ENCODE data around the gene MRPL43.
"Not testable (repeated sequence)": the region's sequence is repeated elsewhere in the genome, so short reads cannot be mapped to it uniquely, and the experiment has no call there.

The MRPL43 gene

DNA sequence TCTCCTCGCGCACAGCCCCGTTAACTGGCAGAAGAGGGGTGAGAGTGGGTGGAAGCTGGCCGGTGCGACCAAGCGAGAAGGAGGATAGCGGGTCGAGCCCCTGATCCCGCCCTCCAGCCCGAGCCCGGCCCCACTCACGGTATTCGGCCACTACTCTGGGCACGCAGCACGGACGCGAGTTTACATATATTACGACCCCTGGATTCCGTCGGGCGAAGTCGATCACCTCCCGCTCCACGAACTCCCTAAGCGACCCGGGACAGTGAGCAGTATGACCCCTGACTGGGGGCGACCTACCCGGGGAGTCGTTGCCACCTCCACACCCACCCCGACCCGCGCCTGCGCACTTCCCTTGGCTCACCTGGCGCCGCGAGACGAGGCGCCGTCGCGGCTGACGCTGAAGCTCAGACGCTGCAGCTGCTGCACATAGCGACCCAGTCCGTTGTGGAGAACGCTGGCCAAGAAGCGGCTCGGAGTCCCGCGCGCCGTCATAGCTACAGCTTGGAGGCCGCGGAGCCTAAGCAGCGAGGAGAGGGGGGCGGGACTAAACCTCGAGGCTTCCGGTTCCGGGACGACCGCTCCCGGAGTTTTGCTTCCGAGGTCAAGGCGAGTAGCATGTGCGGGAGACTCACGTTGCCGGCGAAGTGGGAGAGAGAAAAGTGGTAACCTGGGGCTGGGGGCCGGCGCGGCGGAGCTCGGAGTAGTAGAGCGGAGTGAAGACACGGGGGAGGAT lies at the start of gene MRPL43, which contains the start of gene TWNK:
Gene MRPL43 (minus strand): TSS at position 546 of the 733 bp plus-strand sequence. CDS start 54 bp downstream, at position 492.
Gene TWNK (plus strand): TSS at position 592 of the 733 bp plus-strand sequence. CDS start 668 bp downstream, outside the sequence.
- DNase-seq = peak in 54 of 56 donors; percentile 47 to 93 (median 80)

DNA sequence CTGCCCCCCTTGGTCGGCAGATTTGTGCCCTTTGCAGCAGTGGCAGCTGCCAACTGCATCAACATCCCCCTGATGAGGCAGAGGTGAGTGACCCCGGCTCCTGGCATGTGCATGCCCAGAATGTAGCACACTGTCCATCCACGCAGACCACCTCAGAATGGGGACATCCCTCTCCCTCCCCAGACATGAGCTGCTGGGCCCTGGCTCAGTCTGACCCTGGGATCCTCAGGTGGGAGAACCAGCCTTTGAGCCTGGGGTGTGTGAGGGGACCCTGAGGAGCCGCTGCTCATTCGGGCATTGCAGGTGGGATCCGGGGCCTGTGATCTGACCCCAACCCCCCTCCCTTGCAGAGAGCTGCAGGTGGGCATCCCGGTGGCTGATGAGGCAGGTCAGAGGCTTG lies 49.4 kb upstream of the MRPL43 start:
- DNase-seq = no peak

DNA sequence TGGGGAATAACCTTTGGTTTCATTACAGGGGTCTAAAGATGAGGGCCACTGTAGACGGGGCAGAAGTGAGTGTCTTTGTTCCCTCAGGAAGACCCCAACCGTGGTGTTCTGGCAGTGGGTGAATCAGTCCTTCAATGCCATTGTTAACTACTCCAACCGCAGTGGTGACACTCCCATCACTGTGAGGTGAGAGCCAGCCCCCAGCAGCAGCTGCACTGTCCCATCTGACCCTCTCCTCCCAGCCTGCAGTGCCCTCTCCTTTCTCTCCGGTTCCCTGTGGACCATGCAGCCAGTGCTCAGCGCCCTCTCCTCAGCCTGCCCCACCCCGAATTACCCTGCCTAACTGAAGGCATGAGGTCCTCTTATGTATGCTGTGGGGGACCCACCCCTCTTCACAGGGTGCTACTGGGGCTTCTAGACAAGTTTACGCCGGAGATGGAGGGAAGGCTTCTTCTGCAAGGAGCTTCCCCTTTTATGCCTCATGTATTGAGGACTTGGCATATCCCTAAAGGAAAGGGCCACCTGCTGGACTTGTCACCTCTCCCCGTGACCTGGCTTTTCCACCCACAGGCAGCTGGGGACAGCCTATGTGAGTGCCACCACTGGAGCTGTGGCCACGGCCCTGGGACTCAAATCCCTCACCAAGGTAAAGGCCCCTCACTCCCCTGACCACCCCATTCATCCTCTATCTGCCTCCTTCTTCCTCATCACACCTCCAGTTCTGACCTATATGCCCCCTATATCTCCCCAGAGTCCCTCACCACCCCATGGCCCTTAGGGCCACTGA lies 48.8 kb upstream of the MRPL43 start:
- no peak for DNase-seq

DNA sequence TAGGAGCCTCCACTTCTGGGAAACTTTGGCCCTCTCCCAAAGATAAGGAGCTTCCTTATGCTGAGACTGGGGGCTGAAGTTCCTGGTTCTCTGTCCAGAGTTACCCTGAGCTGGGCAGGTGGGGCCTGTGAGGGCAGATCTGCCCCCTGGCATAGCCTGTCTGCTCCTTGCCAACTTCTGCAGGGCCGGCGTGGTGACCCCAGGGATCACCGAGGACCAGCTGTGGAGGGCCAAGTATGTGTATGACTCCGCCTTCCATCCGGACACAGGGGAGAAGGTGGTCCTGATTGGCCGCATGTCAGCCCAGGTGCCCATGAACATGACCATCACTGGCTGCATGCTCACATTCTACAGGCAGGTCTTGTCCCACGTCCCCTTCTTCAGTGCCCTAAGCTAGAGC lies 48.0 kb upstream of the MRPL43 start:
- no peak for DNase-seq

DNA sequence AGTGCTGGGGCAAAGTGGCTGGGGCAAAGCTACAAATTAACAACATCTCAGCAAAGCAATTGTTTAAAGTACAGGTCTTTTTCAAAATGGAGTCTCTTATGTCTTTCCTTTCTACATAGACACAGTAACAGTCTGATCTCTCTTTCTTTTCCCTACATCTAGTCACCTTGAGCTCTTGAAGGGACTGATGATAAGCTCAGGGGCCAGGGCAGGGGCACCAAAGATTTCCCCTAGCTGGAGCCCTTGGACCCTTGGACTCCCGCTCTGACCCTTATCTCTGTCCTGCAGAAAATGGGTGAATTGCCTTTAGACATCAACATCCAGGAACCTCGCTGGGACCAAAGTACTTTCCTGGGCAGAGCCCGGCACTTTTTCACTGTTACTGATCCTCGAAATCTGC lies 47.1 kb upstream of the MRPL43 start:
- DNase-seq = not testable (repeated sequence)

DNA sequence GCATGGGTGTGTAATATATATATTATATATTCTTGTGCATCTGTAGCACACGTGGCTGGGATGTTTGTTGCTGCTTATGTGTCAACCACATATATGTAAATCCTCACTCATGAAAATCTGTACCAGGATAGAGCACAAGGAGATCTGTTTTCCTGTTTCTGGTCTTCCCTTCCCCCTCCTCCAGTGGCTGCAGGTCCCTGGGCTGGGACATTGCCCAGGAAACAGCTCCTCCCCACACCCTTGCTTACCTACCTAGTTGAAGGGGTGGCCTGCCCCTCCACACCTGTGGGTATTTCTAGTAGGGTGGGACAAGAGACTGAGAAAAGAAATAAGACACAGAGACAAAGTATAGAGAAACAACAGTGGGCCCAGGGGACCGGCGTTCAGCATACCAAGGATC lies 46.0 kb upstream of the MRPL43 start:
- no peak for DNase-seq

DNA sequence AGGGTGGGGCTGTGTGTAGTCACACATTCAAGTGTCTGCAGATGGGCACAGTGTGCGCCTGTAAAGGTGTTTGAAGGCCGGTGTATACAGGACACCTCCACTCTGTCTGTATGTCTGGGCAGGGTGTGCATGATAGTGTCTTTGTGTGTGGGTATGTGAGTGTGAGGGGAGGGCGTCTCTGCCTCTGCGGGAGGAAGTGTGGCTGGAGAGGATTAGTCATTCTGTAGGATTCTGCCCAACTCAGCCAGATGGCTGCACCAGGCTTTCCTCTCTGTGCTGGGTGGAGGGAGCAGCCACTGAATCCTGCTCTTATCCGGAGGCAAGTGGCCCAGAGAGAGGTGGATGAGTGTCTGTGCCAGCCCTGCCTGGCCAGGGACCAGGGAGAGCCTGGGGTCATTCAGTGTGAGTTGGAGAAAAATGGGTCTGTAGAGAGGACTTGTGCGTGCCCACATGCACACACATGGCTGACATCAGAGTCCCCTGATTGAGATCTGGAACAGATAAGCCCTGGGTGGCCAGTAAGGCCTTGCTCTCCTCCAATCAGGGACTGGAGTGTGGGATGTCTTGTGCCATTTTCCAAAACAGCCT lies 45.4 kb upstream of the MRPL43 start:
- peak in 39 of 56 donors; percentile 50 to 85 (median 73) for DNase-seq

DNA sequence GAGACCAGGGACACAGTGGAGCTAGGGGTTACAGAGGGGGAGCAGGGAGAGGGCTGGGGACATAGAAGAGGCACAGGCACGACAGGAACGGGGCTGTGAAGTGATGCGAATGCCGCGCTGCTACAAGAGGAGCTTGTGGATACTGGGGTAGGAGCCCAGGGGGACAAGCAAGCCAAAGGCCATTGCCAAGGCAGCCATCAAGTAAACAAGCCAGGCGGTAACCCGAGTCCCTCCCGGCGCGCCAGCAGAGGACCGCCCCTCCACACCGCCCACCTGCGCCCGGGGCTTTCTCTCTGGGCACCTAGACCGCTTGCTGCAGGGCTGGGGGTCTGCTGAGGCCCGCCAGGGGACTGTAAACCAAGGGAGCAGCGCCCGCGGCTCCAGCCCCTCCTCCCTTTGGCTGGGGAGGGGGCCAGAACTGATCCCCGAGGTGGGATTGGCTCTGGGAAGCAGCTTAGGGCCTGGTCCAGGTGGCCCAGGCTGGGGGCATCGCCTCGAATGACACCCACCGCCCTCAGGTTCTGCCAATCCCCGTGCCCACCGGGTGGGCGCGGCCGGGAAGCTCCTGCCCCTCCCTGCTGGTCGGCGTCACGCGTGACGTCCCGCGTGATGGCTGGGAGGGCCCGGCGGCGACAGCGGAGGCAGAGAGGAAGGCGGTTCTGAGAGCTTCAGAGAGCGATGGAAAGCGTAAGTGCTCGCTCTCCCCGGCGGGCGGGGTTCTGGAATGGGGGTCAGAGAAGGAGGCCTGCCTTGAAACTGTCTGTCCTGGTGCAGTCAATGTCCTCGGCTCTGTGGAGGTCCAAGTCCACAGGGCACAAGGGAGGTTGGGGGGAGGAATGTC lies 44.7 kb upstream of the MRPL43 start:
- DNase-seq = peak; percentile 24 to 93 (median 79)

DNA sequence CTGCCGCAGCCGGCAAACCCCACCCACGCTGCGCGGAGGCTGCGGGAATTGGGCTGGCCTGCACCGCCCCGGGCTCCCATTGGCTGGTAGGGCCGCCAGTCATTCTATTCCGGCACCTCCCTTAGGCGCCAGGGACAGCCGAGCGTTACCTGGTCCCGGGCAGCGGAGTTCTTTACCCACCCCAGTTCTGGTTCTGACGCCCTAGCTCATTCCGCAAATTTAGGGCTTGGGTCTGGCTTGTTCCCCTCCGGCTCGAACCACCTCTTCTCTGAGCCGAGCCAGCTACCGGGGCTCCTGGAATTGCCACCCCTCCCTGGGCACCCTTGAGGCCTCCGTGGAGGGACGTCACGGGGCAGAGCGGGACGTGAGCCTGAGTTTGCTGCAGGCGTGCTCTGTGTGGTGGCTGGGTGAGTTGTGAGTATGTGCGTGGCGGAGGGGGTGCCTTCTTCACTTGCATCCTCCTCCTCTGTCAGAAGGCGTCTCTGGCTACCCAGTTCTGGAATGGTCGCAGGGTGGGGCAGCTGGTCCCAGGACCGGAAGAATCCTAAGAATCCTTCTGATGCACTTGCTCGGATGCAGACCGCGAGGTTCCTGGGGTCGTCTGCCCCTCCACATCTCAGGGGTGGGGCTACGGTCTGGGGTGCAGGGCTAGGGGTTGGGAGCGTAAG lies 44.0 kb upstream of the MRPL43 start, which contains the start of the genes PDZD7 and SFXN3:
Gene PDZD7 (minus strand): TSS at position 2 of the 668 bp plus-strand sequence. CDS start 910 bp downstream, outside the sequence.
Gene SFXN3 (plus strand): TSS at position 107 of the 668 bp plus-strand sequence. CDS start 3,461 bp downstream, outside the sequence.
- peak; percentile 64 to 98 (median 92) for DNase-seq

DNA sequence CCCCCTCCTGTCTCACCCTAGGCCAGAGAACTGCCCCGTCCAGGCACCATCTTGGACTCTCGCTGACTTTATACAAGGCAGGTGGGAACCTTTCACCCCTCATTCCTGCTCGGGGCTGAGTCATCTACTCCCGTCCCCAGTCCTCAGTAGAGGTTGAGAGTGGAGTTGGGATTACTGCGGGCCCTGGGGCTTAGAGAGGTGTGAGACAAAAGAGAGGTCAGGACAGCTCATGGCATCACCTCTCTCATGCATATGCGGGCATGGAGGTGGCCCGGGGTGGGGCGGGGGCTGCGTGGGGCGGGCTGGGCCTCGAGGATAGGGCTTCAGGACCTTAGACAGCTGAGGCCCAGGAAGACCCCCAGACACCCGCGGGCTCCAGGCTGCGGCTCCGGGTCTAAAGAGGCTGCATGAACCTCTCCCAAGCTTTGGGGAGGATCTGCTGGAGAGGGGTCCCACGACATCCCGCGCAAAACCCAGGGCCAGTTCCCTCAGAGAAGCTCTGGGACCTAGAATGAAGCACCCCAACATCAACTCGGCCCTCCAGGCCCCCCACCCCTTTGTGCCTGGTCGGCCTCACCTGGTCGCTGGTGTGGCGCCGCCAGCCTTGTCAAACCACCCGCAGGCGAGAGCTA lies 43.3 kb upstream of the MRPL43 start:
- no peak for DNase-seq

DNA sequence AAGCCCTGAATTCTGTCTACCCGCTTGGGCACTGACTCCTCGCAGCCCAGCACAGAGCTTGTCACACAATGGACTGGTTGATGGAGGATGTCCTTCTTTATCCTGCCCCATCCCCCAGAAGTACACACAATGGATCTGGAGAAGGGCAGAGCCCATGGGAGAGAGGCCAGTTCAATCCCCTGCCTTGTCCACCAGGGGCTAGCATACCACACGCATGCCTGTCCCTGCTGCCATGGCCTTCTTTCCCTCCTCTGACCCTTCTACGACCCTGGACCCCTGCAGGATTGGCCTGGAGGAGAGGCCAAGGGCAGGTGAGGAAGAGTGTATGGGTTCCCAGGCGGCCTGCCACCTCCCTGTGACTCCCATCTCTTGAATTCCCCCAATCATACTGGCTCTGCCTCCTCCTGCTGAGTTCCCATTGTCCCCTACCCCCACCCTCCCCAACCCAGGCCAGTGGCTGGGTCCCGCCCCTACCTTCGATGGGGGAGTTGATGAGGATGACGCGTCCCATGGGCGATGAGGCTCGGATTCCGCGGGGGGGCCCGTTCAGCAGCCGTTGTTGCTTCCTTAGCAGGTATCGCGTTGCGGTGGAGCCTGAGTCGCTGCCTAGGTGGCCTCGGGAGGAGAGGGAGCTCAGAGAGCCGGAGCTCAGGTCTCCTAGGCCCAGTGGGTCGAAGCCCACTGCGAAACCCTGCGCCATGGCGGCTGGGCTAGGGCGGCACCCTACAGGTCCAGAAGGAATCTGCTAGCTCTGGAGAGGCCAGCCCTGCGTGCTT lies 42.4 kb upstream of the MRPL43 start:
- DNase-seq = peak in 5 of 56 donors; percentile 16 to 52 (median 22)

DNA sequence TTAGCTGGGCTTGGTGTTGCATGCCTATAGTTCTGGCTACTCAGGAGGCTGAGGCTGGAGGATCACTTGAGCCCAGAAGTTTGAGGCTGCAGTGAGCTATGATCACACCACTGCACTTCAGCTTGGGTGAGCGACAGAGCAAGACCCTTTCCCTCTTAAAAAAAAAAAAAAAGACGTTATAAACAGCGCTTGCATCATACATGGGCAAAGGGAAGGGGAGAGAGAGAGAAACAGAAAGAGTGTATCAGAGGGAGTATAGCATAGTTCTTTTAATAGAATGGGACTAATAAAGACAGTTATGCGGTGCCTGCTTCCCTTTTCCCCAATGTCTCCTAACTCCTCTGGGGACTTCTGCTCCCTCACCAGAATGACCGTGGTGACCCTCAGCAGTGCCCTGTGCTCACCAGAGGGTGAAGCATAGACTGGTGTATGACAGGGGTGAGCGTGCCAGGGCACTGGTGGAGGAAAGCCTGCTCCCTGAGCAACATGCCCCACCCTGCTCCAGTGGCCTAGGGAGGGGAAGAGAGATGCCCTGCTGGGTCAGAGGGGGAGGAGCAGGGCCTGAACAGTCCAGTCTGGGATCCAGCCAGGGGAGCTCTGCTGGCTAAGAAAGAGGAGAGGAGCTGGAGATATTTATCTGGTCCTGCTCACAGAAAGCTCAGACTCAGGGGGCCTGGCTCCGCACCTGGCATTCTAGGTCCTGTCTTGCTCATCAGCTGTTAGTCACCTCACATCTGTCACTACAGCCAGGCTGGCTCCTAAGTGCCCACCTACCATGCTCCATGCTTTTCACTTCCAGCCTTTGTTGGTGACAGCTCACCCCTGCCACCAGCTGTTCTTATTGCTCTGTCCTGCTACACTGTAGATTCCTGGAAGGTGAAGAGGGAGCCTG lies 41.4 kb upstream of the MRPL43 start:
- DNase-seq = no peak

DNA sequence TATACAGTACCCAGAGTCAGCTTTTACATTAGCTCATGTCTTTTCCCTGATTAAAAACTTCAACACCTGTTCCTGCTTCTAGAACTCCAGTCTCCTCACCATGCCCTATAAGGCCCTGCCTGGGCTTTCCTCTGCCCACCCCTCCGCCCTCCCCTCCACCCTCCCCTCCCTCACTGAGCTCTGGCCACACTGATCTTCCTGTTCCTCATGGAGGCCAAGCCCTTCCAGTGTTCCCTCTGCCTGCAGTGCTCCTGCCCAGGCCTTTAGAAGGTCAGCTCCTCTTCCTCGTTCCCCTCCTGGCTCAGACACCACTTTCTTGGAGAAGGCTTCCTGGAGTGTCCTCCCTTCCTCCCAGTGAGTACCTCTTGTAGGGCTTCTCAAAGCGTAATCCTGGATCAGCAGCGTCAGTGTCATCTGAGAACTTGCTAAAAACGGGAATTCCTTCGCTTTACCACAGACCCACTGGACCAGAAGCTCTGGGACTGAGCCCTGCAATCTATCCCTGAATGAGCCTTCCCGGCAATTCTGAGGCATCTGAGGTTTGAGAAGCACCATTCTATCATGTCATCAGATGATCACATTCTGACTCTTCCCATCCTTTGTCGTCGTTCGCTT lies 39.9 kb upstream of the MRPL43 start:
- no peak for DNase-seq

DNA sequence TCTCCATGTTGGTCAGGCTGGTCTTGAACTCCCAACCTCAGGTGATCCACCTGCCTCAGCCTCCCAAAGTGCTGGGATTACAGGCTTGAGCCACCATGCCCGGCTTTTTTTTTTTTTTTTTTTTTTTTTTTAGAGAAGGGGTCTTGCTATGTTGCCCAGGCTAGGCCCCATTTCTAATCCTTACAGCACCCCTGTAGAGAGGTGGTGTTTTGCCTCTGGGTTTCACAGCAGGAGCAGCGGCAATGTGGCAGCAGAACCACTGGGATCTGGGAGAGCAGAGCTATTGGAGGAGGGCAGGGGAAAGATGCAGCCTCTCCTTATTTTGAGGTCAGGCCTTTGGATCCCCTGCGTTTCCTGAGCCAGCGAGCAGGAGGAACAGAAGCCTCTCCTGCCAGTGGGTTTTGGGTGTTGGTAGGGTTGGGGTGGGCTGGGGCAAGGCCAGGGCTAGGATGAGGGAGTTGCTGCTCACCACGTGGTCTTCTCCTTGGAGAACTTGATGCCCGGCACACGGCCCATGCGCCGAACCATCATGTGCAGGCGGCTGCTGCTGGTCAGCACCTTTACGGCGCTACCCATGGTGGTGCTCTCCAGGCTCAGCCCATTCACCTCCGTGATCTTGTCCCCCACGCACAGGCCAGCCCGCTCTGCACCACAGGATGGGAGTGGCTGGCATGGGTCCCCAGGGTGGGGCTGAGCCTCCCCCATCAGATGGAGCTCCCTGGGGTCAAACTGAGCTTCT lies 35.8 kb upstream of the MRPL43 start:
- DNase-seq = no peak

DNA sequence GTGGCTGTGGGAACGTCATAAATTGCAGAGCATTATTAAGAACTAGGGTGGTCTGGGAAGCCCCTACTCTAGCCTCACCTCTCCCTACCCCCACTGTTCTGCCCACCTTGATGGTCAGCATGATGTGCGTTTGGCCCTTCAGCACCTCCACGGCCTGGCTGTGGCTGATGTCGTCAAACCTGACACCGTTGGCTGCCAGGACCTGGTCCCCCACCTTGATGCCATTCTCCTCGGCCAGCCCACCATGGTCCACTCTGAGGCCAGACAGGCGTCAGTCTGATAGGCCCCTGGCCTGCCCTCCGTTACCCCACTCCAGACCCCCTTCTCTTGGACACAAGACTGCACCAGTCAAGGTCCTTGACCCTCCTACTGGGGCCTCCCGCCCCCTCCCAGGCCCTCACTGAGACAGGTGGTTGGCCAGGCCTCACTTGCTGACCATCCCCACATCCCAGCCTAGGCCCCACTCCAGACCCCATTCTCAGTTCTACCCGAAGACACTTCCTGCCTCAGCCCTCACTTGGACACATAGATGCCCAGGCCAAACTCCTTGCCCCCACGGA lies 34.5 kb upstream of the MRPL43 start:
- no peak for DNase-seq

DNA sequence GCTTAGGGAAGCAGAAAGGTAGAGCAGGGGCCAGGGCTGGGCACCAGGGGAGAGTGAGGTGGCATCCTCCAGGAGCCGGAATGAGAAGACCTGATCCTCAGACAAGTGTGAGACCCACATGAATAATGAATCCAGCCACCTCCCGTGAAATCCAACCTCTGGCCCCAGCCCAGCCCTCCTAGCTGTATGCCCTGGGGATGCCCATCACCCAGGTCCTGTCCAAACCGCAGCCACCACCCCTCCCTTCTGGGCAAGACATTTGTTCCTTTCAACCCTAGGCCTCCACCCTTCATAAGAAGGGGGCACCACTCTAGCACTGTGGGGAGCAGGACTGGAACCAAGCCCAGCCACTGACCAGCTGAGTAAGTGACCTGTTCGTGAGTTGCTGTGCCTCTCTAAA lies 33.9 kb upstream of the MRPL43 start:
- no peak for DNase-seq

Measured in nucleus accumbens (tissue), 56 donors.